ENCODE data around the gene CFDP1.

Gene CFDP1

GRCh38 chr16:75250089-75250808 is 183.1 kb downstream of the CFDP1 start:
- DNase-seq (ENCODE audit: low read depth): no peak

- no peak for DNase-seq (ENCODE audit: low read depth)
These were observed 183.9 kb downstream of the CFDP1 start for GRCh38 chr16:75249441-75249840.

- DNase-seq (ENCODE audit: low read depth): no peak
These were observed 184.5 kb downstream of the CFDP1 start for GRCh38 chr16:75248536-75249380.

- no peak for DNase-seq (ENCODE audit: low read depth)
These were observed 185.2 kb downstream of the CFDP1 start for GRCh38 chr16:75248142-75248535.

- no peak for DNase-seq (ENCODE audit: low read depth)
These were observed 186.1 kb downstream of the CFDP1 start for GRCh38 chr16:75247249-75247648.

- no peak for DNase-seq (ENCODE audit: low read depth)
These were observed 186.6 kb downstream of the CFDP1 start for GRCh38 chr16:75246504-75247205.

- DNase-seq (ENCODE audit: low read depth): no peak
These were observed 188.2 kb downstream of the CFDP1 start for GRCh38 chr16:75244844-75245758.

GRCh38 chr16:75244225-75244809 is 189.0 kb downstream of the CFDP1 start:
- DNase-seq (ENCODE audit: low read depth): no peak
